ENCODE measurements around the gene PRR5. TPM values are rescaled to one million over a fixed set of nuclear protein-coding genes. Genes with fewer than 3 reads are reported as not detected.

The PRR5 gene
- total and polyA plus RNA-seq, 2 donors (not counting 1 experiment from before 2014, with no cell fraction given): 18.4 to 36.1 TPM

- no peak for DNase-seq
- intact Hi-C loops (cut with micrococcal nuclease): no loop called here
- Histone ChIP-seq H3K27me3 (replicated peaks in 1 of 4; ENCODE audit: control extremely low read depth in 1 of 4, control insufficient read depth in 3 of 4, insufficient read depth in 4 of 4, low read length in 3 of 4) (no peaks in the 10 kb centered on the region), H3K9ac (ENCODE audit: low read length) (no peak overlapping the region), H3K79me2 (ENCODE audit: control insufficient read depth, insufficient read depth, low read length) (no peaks in the 10 kb centered on the region), H3K4me3 (ENCODE audit: control extremely low read depth in 1 of 5, extremely low read depth in 1 of 5, insufficient read depth in 1 of 5, low read depth in 2 of 5, low read length in 4 of 5) (no peak overlapping the region), H3K9me3 (ENCODE audit: control extremely low read depth in 1 of 3, control insufficient read depth in 2 of 3, insufficient read depth in 1 of 3, low read length in 2 of 3) (peaks cover 0 to 6% (median 0%) of the 10 kb centered on the region in 3 donors), H3K4me2 (replicated peaks; ENCODE audit: low read depth, low read length, poor library complexity, severe bottlenecking) (no peak overlapping the region), H3K27ac (ENCODE audit: low read length in 2 of 2) (no peak overlapping the region), H4K20me1 (ENCODE audit: control insufficient read depth, insufficient read depth, low read length, poor library complexity, severe bottlenecking) (no peaks in the 10 kb centered on the region), H3K36me3 (replicated peaks in 1 of 2; ENCODE audit: control extremely low read depth in 1 of 2, control insufficient read depth in 1 of 2, extremely low read depth in 1 of 2, insufficient read depth in 2 of 2, low read length in 1 of 2) (no peaks in the 10 kb centered on the region), H2AFZ (ENCODE audit: insufficient read depth, low read depth, low read length, poor library complexity, severe bottlenecking) (no peak overlapping the region), H3K4me1 (ENCODE audit: control insufficient read depth in 2 of 2, insufficient read depth in 2 of 2, low read length in 2 of 2) (no peaks in the 10 kb centered on the region)
- no peak for ATAC-seq (ENCODE audit: low read depth)
- WGBS (ENCODE audit: insufficient coverage): 86% methylated on average over 13 of the region's 17 CpGs
- no peak overlapping the region for H3K4me3 Mint-ChIP-seq
- no peaks in the 10 kb centered on the region for H3K9me3 Mint-ChIP-seq (ENCODE audit: insufficient read depth)
- POLR2A ChIA-PET: no interaction called here
- peaks cover 15% of the 10 kb centered on the region for H3K27me3 Mint-ChIP-seq
- CTCF ChIA-PET: no interaction called here
- no peaks in the 10 kb centered on the region for H3K4me1 Mint-ChIP-seq
- TF ChIP-seq EZH2 (IDR thresholded peaks at IDR 0.05; ENCODE audit: borderline replicate concordance, insufficient read depth, low read depth, low read length, poor library complexity, severe bottlenecking): no peak
- no peak for TF ChIP-seq CTCF (IDR thresholded peaks at IDR 0.05)
- H3K27ac Mint-ChIP-seq: no peak overlapping the region
Measured at GRCh38 chr22:44780876-44781449, 79.0 kb downstream of the PRR5 start.

- Mint-ChIP-seq H3K27me3 (peaks cover 15% of the 10 kb centered on the region), H3K9me3 (ENCODE audit: insufficient read depth) (no peaks in the 10 kb centered on the region), H3K4me3 (no peak overlapping the region), H3K4me1 (no peaks in the 10 kb centered on the region), H3K27ac (no peak overlapping the region)
- no peak overlapping the region for H3K9ac ChIP-seq (ENCODE audit: low read length)
- H3K27me3 ChIP-seq (replicated peaks in 1 of 4; ENCODE audit: control extremely low read depth in 1 of 4, control insufficient read depth in 3 of 4, insufficient read depth in 4 of 4, low read length in 3 of 4): no peaks in the 10 kb centered on the region
- no peaks in the 10 kb centered on the region for H4K20me1 ChIP-seq (ENCODE audit: control insufficient read depth, insufficient read depth, low read length, poor library complexity, severe bottlenecking)
- POLR2A ChIA-PET: no interaction called here
- DNase-seq (no peak), ATAC-seq (ENCODE audit: low read depth) (no peak)
- 81% methylated on average over 15 of the region's 17 CpGs for WGBS (ENCODE audit: insufficient coverage)
- no peak overlapping the region for H3K4me3 ChIP-seq (ENCODE audit: control extremely low read depth in 1 of 5, extremely low read depth in 1 of 5, insufficient read depth in 1 of 5, low read depth in 2 of 5, low read length in 4 of 5)
- H3K79me2 ChIP-seq (ENCODE audit: control insufficient read depth, insufficient read depth, low read length): no peaks in the 10 kb centered on the region
- no peaks in the 10 kb centered on the region for H3K36me3 ChIP-seq (replicated peaks in 1 of 2; ENCODE audit: control extremely low read depth in 1 of 2, control insufficient read depth in 1 of 2, extremely low read depth in 1 of 2, insufficient read depth in 2 of 2, low read length in 1 of 2)
- H3K9me3 ChIP-seq (ENCODE audit: control extremely low read depth in 1 of 3, control insufficient read depth in 2 of 3, insufficient read depth in 1 of 3, low read length in 2 of 3): peaks cover 0 to 6% (median 0%) of the 10 kb centered on the region in 3 donors
- no peak overlapping the region for H3K4me2 ChIP-seq (replicated peaks; ENCODE audit: low read depth, low read length, poor library complexity, severe bottlenecking)
- H3K27ac ChIP-seq (ENCODE audit: low read length in 2 of 2): no peak overlapping the region
- H2AFZ ChIP-seq (ENCODE audit: insufficient read depth, low read depth, low read length, poor library complexity, severe bottlenecking): no peak overlapping the region
- intact Hi-C loops (cut with micrococcal nuclease): no loop called here
- CTCF ChIA-PET: no interaction called here
- TF ChIP-seq EZH2 (IDR thresholded peaks at IDR 0.05; ENCODE audit: borderline replicate concordance, insufficient read depth, low read depth, low read length, poor library complexity, severe bottlenecking) (no peak), CTCF (IDR thresholded peaks at IDR 0.05) (no peak)
- H3K4me1 ChIP-seq (ENCODE audit: control insufficient read depth in 2 of 2, insufficient read depth in 2 of 2, low read length in 2 of 2): no peaks in the 10 kb centered on the region
Measured at GRCh38 chr22:44782363-44782963, 80.5 kb downstream of the PRR5 start.

All from B cell (primary cell).